Dermis microvascular lymphatic vessel endothelial cell (primary cell): ENCODE data around the gene HK3. TPM values are rescaled to one million over a fixed set of nuclear protein-coding genes. Genes with fewer than 3 reads are reported as not detected.

Experiments used
- DNase-seq, 2 donors: peaks; one replicate each; pipeline versions ENCODE4 v3.0.0 to v3.0.0-alpha.2; 2010; ENCODE audit warnings: low read depth in 2 of 2
- total RNA-seq: library from RNA; depleted of rRNA; stranded (reverse); fragments of >200 nt; gene quantifications from 2 replicates; pipeline ENCODE4 v1.2.1, GENCODE V29; 2014

HK3 gene
- total RNA-seq, 1 donor from 2014 or later, result not detected

DNA sequence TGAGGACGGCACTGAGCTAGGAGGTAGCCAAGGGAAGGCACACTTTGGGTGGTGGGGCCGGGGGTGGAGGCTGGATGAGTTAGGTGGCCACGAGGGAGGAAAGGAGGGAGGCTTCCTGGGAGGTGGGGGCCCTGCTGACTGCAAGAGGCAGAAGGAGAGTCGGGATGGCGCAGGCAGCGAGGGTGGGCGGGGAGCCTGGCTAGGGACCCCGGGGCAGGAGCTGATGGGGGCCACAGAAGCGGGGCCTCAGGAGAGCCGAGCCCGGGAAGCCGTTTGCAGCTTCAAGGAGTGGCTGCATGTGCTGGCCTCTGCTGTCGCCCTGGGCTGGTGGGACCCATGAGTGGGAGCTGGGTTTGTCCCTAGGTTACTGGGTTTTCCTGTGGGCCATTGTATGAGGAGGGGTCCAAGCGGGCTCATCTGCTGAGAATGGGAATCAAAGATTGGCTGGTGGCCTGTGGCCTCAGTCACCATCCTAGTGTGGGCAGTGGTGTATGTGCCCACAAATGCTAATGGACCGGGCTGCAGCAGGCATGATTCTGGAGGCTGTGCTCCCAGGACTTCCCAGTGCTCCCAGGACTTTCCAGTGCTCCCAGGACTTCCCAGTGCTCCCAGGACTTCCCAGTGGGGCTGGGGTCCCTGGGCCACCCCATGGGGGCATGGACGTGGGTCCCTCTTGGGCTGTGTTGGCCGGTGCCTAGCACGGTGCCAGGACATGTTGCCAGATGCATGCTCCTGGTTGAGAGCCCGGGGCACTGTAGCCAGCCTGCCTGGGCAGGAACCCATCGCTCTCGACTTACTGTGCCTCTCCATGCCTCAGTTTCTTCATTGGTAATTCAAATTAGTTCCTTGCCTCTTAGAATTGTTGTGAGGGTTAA is 48.5 kb downstream of the HK3 start:
- DNase-seq, result no peak

- no peak for DNase-seq
Observed at GRCh38 chr5:176849611-176850227, 49.4 kb downstream of the HK3 start.

DNA sequence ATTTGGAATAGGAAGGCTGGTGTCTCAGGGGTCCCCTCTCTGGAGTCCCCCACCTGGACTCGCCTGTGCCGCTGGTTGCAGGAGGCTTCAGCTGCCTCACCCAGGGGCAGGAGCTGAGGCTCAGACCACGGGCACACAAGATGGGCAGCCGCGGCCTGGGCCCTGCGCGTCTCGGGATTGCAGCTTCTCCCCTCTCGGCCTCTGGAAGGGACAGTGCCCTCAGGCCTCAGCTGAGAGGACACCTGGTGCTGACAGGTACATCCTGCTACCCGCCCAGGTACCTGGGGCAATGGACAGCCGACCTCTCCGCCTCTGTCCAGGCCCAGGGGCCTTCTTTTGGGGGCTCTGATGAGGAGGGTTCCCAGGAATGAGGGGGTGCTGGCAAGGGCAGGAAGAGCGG is 50.5 kb downstream of the HK3 start:
- no peak for DNase-seq

DNA sequence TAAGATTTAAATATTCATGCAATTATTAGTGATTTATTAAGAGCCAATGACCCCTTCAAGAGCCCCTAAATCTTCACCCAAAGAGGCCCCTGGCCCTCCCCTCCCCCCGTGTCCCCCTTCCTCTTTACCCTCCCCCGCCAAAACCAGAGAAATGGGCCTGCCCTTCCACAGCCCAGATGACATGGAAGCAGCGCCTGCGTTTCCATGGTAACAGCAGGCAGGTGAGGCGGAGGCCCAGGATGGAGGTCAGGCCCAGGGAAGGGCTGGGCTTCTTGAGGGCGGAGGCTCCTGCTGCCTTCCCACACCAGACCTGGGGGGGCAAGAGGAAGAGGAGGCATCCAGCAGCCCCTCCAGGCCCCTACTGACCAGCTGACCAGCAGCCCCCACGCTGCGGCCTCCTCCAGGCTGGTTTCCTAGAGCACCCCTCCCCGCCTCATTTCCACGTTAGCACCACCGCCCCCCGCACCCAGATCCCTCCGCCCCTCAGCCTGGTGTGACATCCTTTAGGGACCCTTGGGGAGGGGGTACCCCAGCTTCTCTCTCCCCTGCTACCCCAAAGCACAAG is 51.3 kb downstream of the HK3 start:
- DNase-seq, result no peak

DNA sequence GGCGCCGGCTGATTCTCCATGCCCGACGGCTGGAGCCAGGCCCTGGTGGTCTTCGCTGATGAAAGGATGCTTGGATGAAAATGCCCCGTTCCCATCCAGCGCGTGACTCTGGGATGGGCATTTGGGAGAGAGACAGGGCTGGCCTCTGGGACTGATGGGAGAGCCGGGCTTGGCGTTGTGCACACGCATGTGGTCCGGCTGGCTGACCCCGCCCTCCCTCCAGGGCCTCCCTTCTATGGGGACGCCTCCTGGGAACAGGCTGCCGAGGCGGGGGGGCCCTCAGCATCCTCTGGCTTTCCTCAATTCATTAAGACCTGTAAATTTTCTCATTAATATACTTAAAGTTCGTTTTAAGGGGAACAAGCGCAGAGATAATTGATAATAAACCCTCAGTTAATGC is 52.0 kb downstream of the HK3 start:
- DNase-seq, result no peak

DNA sequence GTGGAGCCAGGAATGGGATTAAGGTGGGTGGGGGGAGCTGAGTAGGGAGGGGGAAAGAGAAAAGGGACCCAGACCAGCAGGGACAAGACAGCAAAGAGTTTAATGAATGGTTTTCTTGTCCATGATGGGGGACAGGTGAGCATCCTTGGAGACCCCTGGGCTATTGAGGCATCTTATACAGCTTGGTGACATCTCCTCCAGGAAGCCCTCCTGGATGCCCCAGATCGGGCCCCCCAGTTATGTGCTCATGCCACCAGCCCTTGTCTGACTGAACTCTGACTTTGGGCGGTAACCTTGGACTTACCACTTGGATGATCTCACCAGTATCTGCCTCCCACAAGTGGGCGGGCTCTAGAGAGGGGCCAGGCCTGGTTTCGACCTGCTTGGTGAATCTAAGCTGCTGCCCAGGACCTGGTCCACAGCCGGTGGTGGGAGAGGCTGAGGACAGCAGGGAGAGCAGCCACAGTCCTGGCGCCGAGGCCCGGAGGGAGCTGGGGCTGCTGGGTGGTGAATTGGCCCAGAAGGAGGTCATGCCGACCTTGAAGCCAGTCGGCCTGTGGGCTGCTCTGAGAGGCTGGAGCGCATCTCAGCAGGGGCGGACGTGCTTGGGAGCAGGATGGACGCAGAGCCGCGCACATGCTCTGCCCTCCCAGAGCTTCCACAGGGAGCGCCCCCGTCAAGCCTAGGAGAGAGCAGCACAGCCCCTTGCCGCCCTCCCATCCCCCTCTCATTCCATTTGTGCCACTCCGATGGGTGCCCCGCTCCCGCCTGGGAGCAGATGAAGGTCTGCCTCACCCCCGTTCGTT is 52.6 kb downstream of the HK3 start:
- no peak for DNase-seq

- DNase-seq, result no peak
Observed at GRCh38 chr5:176845392-176845713, 53.8 kb downstream of the HK3 start.

DNA sequence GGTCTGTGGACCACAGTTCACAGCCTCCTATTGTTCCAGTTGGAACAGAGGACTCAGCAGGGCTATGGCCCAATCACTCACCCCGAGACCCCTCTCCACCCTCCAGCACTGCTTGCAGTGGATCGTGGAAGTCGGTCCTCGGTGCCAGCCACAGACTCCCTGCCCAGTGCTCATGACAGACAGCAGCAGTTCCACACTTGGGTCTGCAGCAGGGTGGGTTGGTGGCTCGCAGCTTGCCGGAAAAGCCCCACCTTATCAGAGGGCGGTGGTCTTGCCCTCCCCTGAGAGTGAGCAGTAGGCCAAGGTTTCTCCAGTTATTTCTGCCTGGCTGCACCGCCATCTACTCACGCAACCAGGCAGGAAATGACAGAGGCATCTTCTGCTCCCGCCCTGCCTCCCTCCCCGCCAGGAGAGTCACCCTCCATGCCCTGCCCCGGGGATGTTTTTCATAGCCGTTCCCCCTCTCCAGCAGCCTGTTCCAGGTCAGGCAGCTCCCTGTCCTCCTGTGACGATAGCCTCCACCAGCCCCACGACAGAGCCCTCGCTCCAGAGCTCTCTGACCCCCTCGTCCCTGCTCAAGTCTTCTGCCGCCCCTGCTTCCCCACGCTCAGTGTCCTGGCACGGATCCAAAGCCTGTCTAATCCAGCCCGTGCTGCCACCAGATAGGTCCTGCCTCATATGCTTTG is 54.3 kb downstream of the HK3 start:
- DNase-seq, result no peak

- no peak for DNase-seq
Observed at GRCh38 chr5:176844281-176844680, 54.9 kb downstream of the HK3 start.

- DNase-seq, result no peak
Observed at GRCh38 chr5:176843673-176844072, 55.5 kb downstream of the HK3 start.

DNA sequence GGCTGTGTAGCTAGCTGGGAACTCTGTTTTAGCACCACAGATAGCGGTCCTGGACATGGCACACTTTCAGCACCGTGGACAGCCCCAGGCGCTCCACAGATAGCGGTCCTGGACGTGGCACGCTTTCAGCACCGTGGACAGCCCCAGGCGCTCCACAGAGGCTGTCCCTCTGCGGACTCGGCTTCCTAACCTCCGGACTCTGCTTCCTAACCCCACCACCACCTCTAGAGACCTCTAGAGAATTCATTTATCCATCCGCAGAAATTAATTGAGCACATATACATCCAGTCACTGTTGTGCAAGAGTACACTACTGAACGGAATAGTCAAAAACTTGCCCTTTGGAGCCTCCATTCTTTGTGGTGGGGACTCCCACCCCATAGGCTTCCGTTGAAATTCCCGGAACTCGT is 61.4 kb downstream of the HK3 start:
- peak; percentile 81 to 92 for DNase-seq

DNA sequence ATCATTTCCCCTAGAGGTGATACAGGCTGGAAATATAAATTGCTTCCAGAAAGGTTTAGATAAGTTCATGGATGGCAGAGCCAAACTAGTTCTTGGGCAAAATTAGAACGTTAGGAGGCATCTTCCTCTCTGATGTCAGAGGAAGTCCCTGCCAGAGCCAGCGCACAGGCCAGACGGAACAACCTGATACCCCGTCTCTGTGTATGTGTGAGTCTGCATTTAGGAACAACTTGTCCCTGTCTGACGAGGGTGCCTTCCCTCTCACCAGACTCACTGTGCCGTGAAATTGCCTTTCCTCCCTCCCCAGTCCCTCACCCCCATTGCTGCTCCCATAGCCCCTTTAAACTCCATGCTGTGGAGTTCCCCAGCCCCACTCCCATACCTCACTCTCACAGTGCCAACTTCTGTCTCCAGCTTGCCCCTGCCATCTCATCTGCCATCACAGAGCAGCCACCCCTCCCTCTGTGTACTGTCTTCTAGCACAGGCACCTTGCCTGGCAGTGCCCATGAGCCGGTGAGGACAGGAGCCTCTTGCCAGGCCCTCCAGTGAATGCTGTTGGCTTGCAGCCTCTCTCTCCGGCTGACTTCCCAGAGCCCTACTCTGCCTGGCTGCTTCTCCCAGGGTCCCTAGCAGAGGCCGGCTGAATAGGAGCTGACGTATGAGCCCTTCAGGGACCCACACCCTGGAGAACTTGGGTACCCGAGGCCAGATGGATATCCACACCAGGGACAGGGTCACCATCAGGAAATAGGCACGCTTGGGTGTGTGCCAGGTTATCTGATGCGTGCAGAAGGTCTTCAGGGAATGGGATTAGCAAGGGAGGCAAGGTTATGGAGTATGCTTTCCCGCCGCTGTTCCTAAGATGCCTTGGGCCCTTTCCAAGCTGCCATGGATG is 62.1 kb downstream of the HK3 start:
- DNase-seq, result no peak

- no peak for DNase-seq
Observed at GRCh38 chr5:176835918-176836317, 63.2 kb downstream of the HK3 start.

DNA sequence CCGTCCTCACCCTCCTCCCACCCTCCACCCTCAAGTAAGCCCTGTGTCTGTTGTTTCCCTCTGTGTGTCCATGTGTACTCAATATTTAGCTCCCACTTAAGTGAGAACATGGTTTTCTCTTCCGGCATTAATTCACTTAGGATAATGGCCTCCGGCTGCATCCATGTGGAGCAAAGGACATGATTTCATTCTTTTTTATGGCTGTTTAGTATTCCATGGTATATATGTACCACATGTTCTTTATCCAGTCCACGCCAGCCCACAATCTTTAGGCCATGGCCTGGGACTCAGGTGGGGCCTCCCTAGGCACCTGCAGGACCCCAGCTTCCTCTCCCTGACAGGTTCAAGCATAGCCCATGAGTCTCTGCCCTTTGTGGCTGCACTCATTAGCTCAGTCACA is 65.9 kb downstream of the HK3 start:
- no peak for DNase-seq

DNA sequence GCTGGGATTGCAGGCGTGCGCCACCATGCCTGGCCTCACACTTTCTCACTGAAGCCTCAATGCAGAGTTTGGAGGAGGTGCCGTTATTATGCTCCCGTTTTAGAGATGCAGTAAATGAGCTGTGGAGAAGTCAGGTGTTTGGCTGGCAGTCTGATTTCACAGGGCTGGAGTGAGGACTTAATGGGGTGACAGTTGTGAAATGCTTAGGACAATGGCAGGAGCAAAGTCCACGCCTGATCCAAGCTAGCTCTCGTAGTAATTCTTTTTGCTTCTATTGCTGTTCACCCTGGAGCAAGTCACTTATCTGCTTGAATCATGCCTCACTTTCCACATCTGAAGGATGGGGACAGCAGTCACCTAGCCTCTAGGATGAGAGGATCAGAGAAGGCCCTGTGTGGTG is 67.0 kb downstream of the HK3 start:
- DNase-seq, result no peak

DNA sequence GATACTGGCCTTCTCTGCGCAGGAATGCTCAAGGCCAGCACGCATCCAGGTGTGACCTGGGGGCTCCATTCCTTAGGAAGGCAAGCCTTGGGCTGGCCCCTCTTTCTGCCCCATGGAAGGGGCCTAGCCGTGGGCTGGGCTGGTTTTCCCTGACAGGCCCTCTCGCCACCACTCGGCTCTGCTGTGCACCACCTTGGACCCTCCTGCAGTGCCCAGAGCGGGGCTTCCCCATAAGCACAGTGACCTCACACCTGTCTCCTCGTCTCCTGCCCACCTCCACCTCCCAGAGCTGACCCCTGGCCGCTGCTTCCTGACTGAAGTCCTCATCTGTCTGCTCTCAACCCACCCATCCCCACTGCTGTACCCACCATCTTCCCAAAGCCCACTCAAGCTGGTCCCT is 67.7 kb downstream of the HK3 start:
- no peak for DNase-seq

DNA sequence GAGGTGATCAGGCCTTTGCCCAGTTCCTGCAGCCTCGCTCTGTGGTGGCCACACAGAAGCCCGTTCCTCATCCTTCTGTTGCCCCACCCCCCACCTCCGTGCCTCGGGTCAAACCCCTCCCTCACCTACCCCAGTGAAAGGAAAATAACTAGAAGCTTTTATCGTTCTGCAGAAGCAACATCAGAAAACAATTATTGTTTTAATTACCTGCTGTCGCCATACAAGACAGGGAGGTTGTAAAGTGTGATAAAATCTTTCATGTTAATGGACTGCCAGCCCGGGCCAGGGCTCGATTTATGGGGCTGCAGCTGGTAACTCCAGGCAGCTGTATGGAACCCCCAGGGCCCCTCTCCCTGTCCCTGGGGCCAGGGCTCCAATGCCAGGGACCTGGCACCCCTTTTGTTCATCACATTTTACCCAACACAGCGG is 68.1 kb downstream of the HK3 start:
- no peak for DNase-seq
